ENCODE data around the gene MRGPRX3.
A peak's percentile ranks its signal among the peaks of the same experiment; 100 is the strongest.

MRGPRX3 gene

GRCh38 chr11:18171377-18172000 lies 39.1 kb downstream of the MRGPRX3 start:
- DNase-seq, result peak; percentile 39

GRCh38 chr11:18172666-18173065 lies 40.3 kb downstream of the MRGPRX3 start, which contains the start of gene MRGPRX4:
MRGPRX4 (plus strand) TSS chr11:18172837; CDS start chr11:18173257, 420 bp downstream.
- peak; percentile 31 for DNase-seq

DNA sequence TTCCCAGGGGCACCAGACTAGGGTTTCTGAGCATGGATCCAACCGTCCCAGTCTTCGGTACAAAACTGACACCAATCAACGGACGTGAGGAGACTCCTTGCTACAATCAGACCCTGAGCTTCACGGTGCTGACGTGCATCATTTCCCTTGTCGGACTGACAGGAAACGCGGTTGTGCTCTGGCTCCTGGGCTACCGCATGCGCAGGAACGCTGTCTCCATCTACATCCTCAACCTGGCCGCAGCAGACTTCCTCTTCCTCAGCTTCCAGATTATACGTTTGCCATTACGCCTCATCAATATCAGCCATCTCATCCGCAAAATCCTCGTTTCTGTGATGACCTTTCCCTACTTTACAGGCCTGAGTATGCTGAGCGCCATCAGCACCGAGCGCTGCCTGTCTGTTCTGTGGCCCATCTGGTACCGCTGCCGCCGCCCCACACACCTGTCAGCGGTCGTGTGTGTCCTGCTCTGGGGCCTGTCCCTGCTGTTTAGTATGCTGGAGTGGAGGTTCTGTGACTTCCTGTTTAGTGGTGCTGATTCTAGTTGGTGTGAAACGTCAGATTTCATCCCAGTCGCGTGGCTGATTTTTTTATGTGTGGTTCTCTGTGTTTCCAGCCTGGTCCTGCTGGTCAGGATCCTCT lies 41.0 kb downstream of the MRGPRX3 start:
- no peak for DNase-seq
